Ovary (tissue), 9 donors: ENCODE results near the gene NCS1. TPM values are rescaled to one million over a fixed set of nuclear protein-coding genes. Genes with fewer than 3 reads are reported as not detected.

Experiments used
- DNase-seq, 5 donors: peaks; one replicate each; pipeline ENCODE4 v3.0.0-alpha.2; 2019 to 2020
- H3K27ac ChIP-seq, 2 donors: fragments of 200-600 bp; one replicate each; pipeline versions ENCODE4 v1.5.1 to v1.8.0; 2019 to 2022
- H3K27me3 ChIP-seq: fragments of 200-600 bp; one replicate; pipeline ENCODE4 v1.8.0; 2022
- H3K36me3 ChIP-seq: fragments of 200-600 bp; sonication (generic); one replicate; pipeline ENCODE4 v1.5.1; 2019
- H3K4me1 ChIP-seq: one replicate; pipeline ENCODE4 v1.8.1; 2013; ENCODE audit warnings: mild to moderate bottlenecking, moderate library complexity; ENCODE audit not compliant: insufficient read depth
- H3K4me3 ChIP-seq: fragments of 200-600 bp; sonication (generic); one replicate; pipeline ENCODE4 v1.5.1; 2017
- H3K9me3 ChIP-seq, 2 donors: fragments of 200-600 bp in 1 of 2; sonication (generic) in 1 of 2; one replicate each; pipeline versions ENCODE4 v1.5.1 to v1.8.1; 2013 to 2019; ENCODE audit warnings: mild to moderate bottlenecking in 1 of 2, moderate library complexity in 1 of 2
- EP300 ChIP-seq: sonication (generic); formaldehyde crosslinking; IDR thresholded peaks from one replicate; pipeline ENCODE4 v1.6.1; 2017; ENCODE audit warnings: antibody characterized with exemption
- POLR2A ChIP-seq: fragments of 450-650 bp; IDR thresholded peaks from one replicate; pipeline ENCODE4 v1.6.1; 2017; ENCODE audit warnings: antibody characterized with exemption, mild to moderate bottlenecking, moderate library complexity
- WGBS, 3 donors: extraction: QIAGEN DNeasy Blood & Tissue Kit in 1 of 3; methylation state at CpG; one replicate each; pipeline versions ENCODE4 v1.1.5 to v1.1.7; 2013 to 2017; 5-methylcytosine and 5-hydroxymethylcytosine counted together
- intact Hi-C, 4 donors: fragments of 100-400 bp; cut with DNase I; formaldehyde crosslinking; loops; one replicate each; pipeline versions ENCODE4 v1.11.0 to v1.15.1; 2022 to 2023
- polyA plus RNA-seq, 2 donors: library from polyadenylated mRNA; stranded (reverse); fragments of 200-250 nt in 1 of 2; fragments of 350-450 nt in 1 of 2; fragmentation: Illumina TruSeq in 1 of 2; extraction: RNeasy Lipid Tissue Mini Kit (QIAGEN cat#74804) in 1 of 2; gene quantifications; one replicate each; pipeline ENCODE4 v1.2.3, GENCODE V29; 2013 to 2014
- total RNA-seq, 7 donors: library from RNA; depleted of rRNA in 2 of 7; stranded (reverse); fragments of >200 nt in 2 of 7; fragmentation: NEBNext Ultra II Directional in 3 of 7; extraction: Animal tissue kit (Norgen Biotek cat#: 25700) in 3 of 7; gene quantifications; one replicate each; pipeline versions ENCODE4 v1.1.0 to v1.2.4, GENCODE V29; 2016 to 2023
- TF ChIP-seq, protein P1 (sequence below), 3 donors: fragments of 450-650 bp in 2 of 3; fragments of 200-600 bp in 1 of 3; IDR thresholded peaks; one replicate each; pipeline versions ENCODE4 v1.5.1 to v1.8.0; 2016 to 2022; ENCODE audit warnings: antibody characterized with exemption in 3 of 3, mild to moderate bottlenecking in 1 of 3
- donor health status: DM: no; HTN: no; CAD: no; lungs with moderate emphysema.
- donor health status: DM: no; HTN: no; CAD: no.
- donor health status: Bipolar disorder and iron deficiency.
- donor health status: DM: yes; HTN: yes; CAD: no.
- donor health status: DM: no; HTN: no; CAD: no.
- donor health status: DM: yes; HTN: yes; CAD: no.

NCS1 gene
- total and polyA plus RNA-seq, 9 donors = 3.6 to 46.7 (median 25.0) TPM

DNA sequence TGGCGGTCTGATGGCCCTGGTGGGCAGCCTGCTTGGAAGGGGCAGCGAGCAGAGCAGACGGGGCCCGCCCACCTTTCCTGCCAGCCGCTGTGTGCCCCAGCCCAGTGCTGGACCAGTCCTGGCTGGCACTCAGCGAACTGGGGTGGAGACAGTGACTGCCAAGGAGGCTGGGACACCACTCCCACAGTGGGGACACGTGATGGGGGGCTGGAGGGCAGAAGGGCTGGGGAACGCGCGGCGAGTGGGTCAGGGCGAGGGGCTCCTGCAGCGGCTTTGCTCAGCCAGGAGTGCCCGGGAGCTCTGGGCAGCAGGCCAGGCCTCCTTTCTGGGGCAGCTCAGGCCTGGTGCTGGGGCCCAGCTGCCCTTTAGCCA, 19.5 kb downstream of the NCS1 start:
- TF ChIP-seq, protein P1, sequence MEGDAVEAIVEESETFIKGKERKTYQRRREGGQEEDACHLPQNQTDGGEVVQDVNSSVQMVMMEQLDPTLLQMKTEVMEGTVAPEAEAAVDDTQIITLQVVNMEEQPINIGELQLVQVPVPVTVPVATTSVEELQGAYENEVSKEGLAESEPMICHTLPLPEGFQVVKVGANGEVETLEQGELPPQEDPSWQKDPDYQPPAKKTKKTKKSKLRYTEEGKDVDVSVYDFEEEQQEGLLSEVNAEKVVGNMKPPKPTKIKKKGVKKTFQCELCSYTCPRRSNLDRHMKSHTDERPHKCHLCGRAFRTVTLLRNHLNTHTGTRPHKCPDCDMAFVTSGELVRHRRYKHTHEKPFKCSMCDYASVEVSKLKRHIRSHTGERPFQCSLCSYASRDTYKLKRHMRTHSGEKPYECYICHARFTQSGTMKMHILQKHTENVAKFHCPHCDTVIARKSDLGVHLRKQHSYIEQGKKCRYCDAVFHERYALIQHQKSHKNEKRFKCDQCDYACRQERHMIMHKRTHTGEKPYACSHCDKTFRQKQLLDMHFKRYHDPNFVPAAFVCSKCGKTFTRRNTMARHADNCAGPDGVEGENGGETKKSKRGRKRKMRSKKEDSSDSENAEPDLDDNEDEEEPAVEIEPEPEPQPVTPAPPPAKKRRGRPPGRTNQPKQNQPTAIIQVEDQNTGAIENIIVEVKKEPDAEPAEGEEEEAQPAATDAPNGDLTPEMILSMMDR (IDR thresholded peaks at IDR 0.05) = no peak
- TF ChIP-seq POLR2A (no peak), EP300 (no peak)
- Histone ChIP-seq H3K9me3 (no peaks in the 10 kb centered on the region), H3K36me3 (no peaks in the 10 kb centered on the region), H3K27ac (no peak overlapping the region), H3K27me3 (no peaks in the 10 kb centered on the region), H3K4me3 (no peak overlapping the region), H3K4me1 (peaks cover 20% of the 10 kb centered on the region)
- no peak for DNase-seq
- WGBS, 3 donors = 88 to 89% (median 89%) methylated on average over 9 to 14 of the region's 14 CpGs
- intact Hi-C loops = no loop called here

DNA sequence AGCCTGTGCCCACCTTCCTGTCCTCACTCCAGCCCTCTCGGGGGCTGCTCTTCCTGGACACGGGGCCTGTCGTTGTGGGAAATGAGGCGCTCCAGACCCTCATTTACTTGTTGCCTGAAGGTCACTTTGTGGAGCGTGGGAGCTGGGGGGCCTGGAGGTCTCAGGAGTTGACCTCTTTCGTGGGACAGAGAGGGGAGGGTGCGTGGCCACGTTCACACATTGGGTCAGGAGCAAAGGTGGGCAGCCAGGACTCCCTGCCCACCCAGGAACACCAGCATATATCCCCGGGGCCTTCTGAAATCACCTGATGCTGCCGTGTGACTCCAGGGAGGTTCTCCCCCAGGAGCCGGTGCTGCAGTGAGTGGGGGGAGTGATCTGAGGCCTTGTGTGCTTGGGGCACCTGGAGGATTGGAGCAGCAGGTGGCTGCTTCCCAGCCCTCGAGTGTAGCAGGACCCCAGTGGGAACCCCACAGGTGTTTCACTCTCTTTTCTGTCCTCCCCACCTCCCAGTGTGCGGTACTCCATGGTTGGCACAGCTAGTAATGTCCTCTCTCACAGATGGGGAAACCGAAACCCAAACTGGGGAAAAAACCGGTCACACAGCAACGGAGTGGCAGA, 20.3 kb downstream of the NCS1 start:
- Histone ChIP-seq H3K27ac (no peak overlapping the region), H3K4me3 (no peak overlapping the region), H3K27me3 (no peaks in the 10 kb centered on the region), H3K9me3 (no peaks in the 10 kb centered on the region), H3K4me1 (peaks cover 13% of the 10 kb centered on the region), H3K36me3 (no peaks in the 10 kb centered on the region)
- TF ChIP-seq POLR2A = no peak
- no peak for TF ChIP-seq EP300
- TF ChIP-seq, protein P1 (IDR thresholded peaks at IDR 0.05) = no peak
- intact Hi-C loops = no loop called here
- WGBS, 3 donors = 71 to 76% (median 73%) methylated on average over 12 to 16 of the region's 16 CpGs
- no peak for DNase-seq

DNA sequence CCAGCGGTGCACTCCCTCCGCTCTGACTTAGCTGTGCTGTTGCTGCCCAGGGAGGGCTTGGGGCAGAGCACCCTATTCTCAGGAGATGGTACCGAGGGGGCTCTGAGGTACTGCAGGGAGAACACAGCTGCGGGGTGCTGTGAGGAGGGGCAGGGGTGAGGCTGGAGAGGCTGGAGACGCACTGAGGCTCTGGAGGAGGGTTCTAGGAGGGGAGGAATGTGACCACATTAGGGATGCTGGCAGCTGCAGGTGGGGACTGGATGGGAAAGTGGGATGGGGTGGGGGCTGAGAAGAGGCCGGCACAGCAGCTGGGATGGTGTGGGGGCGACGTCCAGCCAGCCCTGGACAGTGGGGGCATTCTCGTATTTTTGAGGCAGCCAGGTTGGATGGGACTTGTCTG, 20.9 kb downstream of the NCS1 start:
- TF ChIP-seq POLR2A (no peak), EP300 (no peak)
- TF ChIP-seq, protein P1 (IDR thresholded peaks at IDR 0.05) = no peak
- Histone ChIP-seq H3K36me3 (no peaks in the 10 kb centered on the region), H3K9me3 (no peaks in the 10 kb centered on the region), H3K27ac (no peak overlapping the region), H3K4me3 (no peak overlapping the region), H3K27me3 (no peaks in the 10 kb centered on the region), H3K4me1 (peaks cover 11% of the 10 kb centered on the region)
- DNase-seq = no peak
- WGBS, 3 donors = 47 to 54% (median 48%) methylated on average over 9 of the region's 9 CpGs
- intact Hi-C loops = no loop called here

DNA sequence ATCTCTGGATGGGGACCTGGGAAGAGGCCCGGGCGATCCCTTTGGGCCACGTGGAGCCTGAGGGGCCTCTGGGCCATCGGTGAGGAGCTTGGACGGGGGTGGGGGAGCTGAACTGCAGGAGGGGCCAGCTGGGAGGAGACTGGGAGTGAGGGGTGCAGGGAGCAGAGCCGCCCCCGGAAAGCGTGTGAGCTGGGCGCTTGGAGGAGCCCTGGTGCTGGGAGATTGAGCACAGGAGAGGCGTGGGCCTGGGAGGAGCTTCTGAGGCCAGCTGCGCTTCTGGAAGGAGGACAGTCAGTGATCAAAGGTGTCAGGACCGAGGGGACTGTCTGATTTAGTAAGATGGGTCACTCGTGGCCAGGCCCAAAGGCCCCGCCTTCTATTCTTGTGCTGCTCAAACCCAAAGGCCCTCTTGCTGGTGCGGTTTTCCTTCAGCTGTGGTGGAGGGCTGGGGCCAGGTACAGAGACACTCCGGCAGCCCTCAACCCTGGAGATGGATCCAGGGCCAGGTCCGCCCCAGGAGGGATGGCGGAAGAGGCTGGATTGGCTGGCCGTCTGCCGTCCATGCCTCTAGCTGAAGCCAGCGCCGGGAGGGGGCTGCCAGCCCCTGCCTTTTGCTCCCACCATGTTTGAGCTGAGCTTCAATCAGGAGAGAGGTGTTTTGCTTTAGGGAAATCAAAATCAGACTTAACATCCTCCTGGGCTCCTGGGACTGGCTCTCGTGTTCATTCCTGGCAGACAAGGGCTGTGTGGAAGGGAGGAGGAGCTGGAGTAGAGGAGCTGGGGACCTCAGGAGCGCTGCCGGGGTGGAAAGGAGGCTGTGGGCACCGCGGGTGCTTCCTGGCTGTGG, 21.6 kb downstream of the NCS1 start:
- no peaks in the 10 kb centered on the region for H3K9me3 ChIP-seq
- H3K36me3 ChIP-seq = no peaks in the 10 kb centered on the region
- DNase-seq = peak in 2 of 5 donors; percentile 29 to 55
- WGBS, 3 donors = 25 to 43% (median 31%) methylated on average over 25 to 27 of the region's 27 CpGs
- TF ChIP-seq EP300 (no peak), POLR2A (no peak)
- TF ChIP-seq, protein P1 (IDR thresholded peaks at IDR 0.05) = no peak
- H3K4me1 ChIP-seq = peaks cover 15% of the 10 kb centered on the region
- no peak overlapping the region for H3K27ac ChIP-seq
- intact Hi-C loops = no loop called here
- H3K4me3 ChIP-seq = peak overlapping the region; percentile 7
- no peaks in the 10 kb centered on the region for H3K27me3 ChIP-seq
